Measurements from ENCODE around the gene TRIM15.
"Not testable (repeated sequence)": the region's sequence is repeated elsewhere in the genome, so short reads cannot be mapped to it uniquely, and the experiment has no call there.

TRIM15 gene

GRCh38 chr6:30163090-30163917 lies at the start of gene TRIM15:
Gene TRIM15, plus strand, starts transcription at chr6:30163546. Its CDS starts 139 bp downstream, at chr6:30163685.
- Histone ChIP-seq H3K27me3 (ENCODE audit: low read length) (no peaks in the 10 kb centered on the region; the same call in 1 of the 2 replicates), H3K4me2 (ENCODE audit: low read depth, low read length, poor library complexity, severe bottlenecking) (no peak within 1 kb of the TSS), H2AFZ (ENCODE audit: low read depth, low read length, severe bottlenecking) (no peak within 1 kb of the TSS), H3K4me3 (ENCODE audit: insufficient read depth, low read length, poor library complexity, severe bottlenecking) (no peak within 1 kb of the TSS), H3F3A (ENCODE audit: insufficient read depth) (no peaks in the 10 kb centered on the region), H3K9ac (ENCODE audit: low read length) (no peak within 1 kb of the TSS), H3K79me2 (ENCODE audit: insufficient read depth, low read length) (no peaks in the 10 kb centered on the region), H3K27ac (ENCODE audit: low read depth, low read length) (no peak within 1 kb of the TSS), H4K20me1 (ENCODE audit: low read depth, low read length) (no peaks in the 10 kb centered on the region), H3K9me3 (ENCODE audit: insufficient read depth, low read length) (no peaks in the 10 kb centered on the region), H3K36me3 (ENCODE audit: low read length) (no peaks in the 10 kb centered on the region), H3K9me2 (replicated peaks; ENCODE audit: insufficient read depth, low read length) (no peaks in the 10 kb centered on the region)
- TF ChIP-seq EZH2phosphoT487 (conservative IDR thresholded peaks at IDR 0.05; ENCODE audit: low read length) = no peak
- TF ChIP-seq, protein P1, sequence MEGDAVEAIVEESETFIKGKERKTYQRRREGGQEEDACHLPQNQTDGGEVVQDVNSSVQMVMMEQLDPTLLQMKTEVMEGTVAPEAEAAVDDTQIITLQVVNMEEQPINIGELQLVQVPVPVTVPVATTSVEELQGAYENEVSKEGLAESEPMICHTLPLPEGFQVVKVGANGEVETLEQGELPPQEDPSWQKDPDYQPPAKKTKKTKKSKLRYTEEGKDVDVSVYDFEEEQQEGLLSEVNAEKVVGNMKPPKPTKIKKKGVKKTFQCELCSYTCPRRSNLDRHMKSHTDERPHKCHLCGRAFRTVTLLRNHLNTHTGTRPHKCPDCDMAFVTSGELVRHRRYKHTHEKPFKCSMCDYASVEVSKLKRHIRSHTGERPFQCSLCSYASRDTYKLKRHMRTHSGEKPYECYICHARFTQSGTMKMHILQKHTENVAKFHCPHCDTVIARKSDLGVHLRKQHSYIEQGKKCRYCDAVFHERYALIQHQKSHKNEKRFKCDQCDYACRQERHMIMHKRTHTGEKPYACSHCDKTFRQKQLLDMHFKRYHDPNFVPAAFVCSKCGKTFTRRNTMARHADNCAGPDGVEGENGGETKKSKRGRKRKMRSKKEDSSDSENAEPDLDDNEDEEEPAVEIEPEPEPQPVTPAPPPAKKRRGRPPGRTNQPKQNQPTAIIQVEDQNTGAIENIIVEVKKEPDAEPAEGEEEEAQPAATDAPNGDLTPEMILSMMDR (IDR thresholded peaks at IDR 0.05; ENCODE audit: insufficient read depth, low read length, poor library complexity, severe bottlenecking) = no peak

GRCh38 chr6:30113841-30114240 lies 49.5 kb upstream of the TRIM15 start:
- H3K9me3 ChIP-seq (ENCODE audit: insufficient read depth, low read length) = no peaks in the 10 kb centered on the region
- no peak overlapping the region for H3K9ac ChIP-seq (ENCODE audit: low read length)
- TF ChIP-seq, protein P1 (IDR thresholded peaks at IDR 0.05; ENCODE audit: insufficient read depth, low read length, poor library complexity, severe bottlenecking) = no peak
- no peak; the same call in 1 of the 2 replicates for TF ChIP-seq EZH2phosphoT487 (conservative IDR thresholded peaks at IDR 0.05; ENCODE audit: low read length)
- no peaks in the 10 kb centered on the region for H4K20me1 ChIP-seq (ENCODE audit: low read depth, low read length)
- no peaks in the 10 kb centered on the region for H3K36me3 ChIP-seq (ENCODE audit: low read length)
- no peak overlapping the region for H3K27ac ChIP-seq (ENCODE audit: low read depth, low read length)
- H3K27me3 ChIP-seq (ENCODE audit: low read length) = no peaks in the 10 kb centered on the region
- no peaks in the 10 kb centered on the region for H3K9me2 ChIP-seq (replicated peaks; ENCODE audit: insufficient read depth, low read length)
- H3F3A ChIP-seq (ENCODE audit: insufficient read depth) = no peaks in the 10 kb centered on the region
- no peak overlapping the region for H2AFZ ChIP-seq (ENCODE audit: low read depth, low read length, severe bottlenecking)
- no peak overlapping the region for H3K4me2 ChIP-seq (ENCODE audit: low read depth, low read length, poor library complexity, severe bottlenecking)
- no peak overlapping the region for H3K4me3 ChIP-seq (ENCODE audit: insufficient read depth, low read length, poor library complexity, severe bottlenecking)
- no peaks in the 10 kb centered on the region for H3K79me2 ChIP-seq (ENCODE audit: insufficient read depth, low read length)

GRCh38 chr6:30116724-30117123 lies 46.6 kb upstream of the TRIM15 start:
- Histone ChIP-seq H2AFZ (ENCODE audit: low read depth, low read length, severe bottlenecking) (no peak overlapping the region), H3K9me2 (replicated peaks; ENCODE audit: insufficient read depth, low read length) (no peaks in the 10 kb centered on the region), H3K27me3 (ENCODE audit: low read length) (no peaks in the 10 kb centered on the region), H4K20me1 (ENCODE audit: low read depth, low read length) (no peaks in the 10 kb centered on the region), H3K9me3 (ENCODE audit: insufficient read depth, low read length) (no peaks in the 10 kb centered on the region), H3K4me3 (ENCODE audit: insufficient read depth, low read length, poor library complexity, severe bottlenecking) (no peak overlapping the region), H3F3A (ENCODE audit: insufficient read depth) (no peaks in the 10 kb centered on the region), H3K79me2 (ENCODE audit: insufficient read depth, low read length) (no peaks in the 10 kb centered on the region), H3K36me3 (ENCODE audit: low read length) (no peaks in the 10 kb centered on the region), H3K27ac (ENCODE audit: low read depth, low read length) (no peak overlapping the region), H3K4me2 (ENCODE audit: low read depth, low read length, poor library complexity, severe bottlenecking) (no peak overlapping the region), H3K9ac (ENCODE audit: low read length) (no peak overlapping the region)
- TF ChIP-seq EZH2phosphoT487 (conservative IDR thresholded peaks at IDR 0.05; ENCODE audit: low read length) = no peak
- TF ChIP-seq, protein P1 (IDR thresholded peaks at IDR 0.05; ENCODE audit: insufficient read depth, low read length, poor library complexity, severe bottlenecking) = no peak

- H3K9ac ChIP-seq (ENCODE audit: low read length); H4K20me1 ChIP-seq (ENCODE audit: low read depth, low read length); H3K9me2 ChIP-seq (replicated peaks; ENCODE audit: insufficient read depth, low read length); H3F3A ChIP-seq (ENCODE audit: insufficient read depth); H3K27ac ChIP-seq (ENCODE audit: low read depth, low read length); H3K36me3 ChIP-seq (ENCODE audit: low read length); H3K4me2 ChIP-seq (ENCODE audit: low read depth, low read length, poor library complexity, severe bottlenecking); H3K9me3 ChIP-seq (ENCODE audit: insufficient read depth, low read length); H3K27me3 ChIP-seq (ENCODE audit: low read length); H2AFZ ChIP-seq (ENCODE audit: low read depth, low read length, severe bottlenecking); H3K4me3 ChIP-seq (ENCODE audit: insufficient read depth, low read length, poor library complexity, severe bottlenecking); H3K79me2 ChIP-seq (ENCODE audit: insufficient read depth, low read length): not testable (repeated sequence)
Measured at GRCh38 chr6:30118691-30119090, 44.7 kb upstream of the TRIM15 start.
